ENCODE data around the gene CD151.

Gene CD151

GRCh38 chr11:797296-798092 is 35.3 kb upstream of the CD151 start:
- Histone ChIP-seq H3K4me1 (ENCODE audit: insufficient read depth, poor library complexity, severe bottlenecking) (peaks cover 2% of the 10 kb centered on the region), H3K9me3 (ENCODE audit: severe bottlenecking) (no peaks in the 10 kb centered on the region), H3K4me3 (ENCODE audit: severe bottlenecking) (peak overlapping the region; percentile 69), H3K27me3 (ENCODE audit: insufficient read depth, poor library complexity, severe bottlenecking) (no peaks in the 10 kb centered on the region), H3K27ac (ENCODE audit: poor library complexity, severe bottlenecking) (peak overlapping the region; percentile 70), H3K36me3 (ENCODE audit: low read depth) (peaks cover 18% of the 10 kb centered on the region)
- ATAC-seq (ENCODE audit: low read depth) (peak; percentile 35), DNase-seq (ENCODE audit: low spot score) (no peak)
- no peak for TF ChIP-seq CTCF (IDR thresholded peaks at IDR 0.05; ENCODE audit: poor library complexity, severe bottlenecking)

GRCh38 chr11:798093-798713 is 34.5 kb upstream of the CD151 start, which contains the start of gene SLC25A22:
SLC25A22 (minus strand) TSS chr11:798281; CDS start chr11:795006, 3,275 bp downstream.
- peak; percentile 92 for TF ChIP-seq CTCF (IDR thresholded peaks at IDR 0.05; ENCODE audit: poor library complexity, severe bottlenecking)
- ATAC-seq (ENCODE audit: low read depth) (peak; percentile 46), DNase-seq (ENCODE audit: low spot score) (no peak)
- H3K4me1 ChIP-seq (ENCODE audit: insufficient read depth, poor library complexity, severe bottlenecking): peaks cover 2% of the 10 kb centered on the region
- H3K9me3 ChIP-seq (ENCODE audit: severe bottlenecking): no peaks in the 10 kb centered on the region
- peaks cover 25% of the 10 kb centered on the region for H3K36me3 ChIP-seq (ENCODE audit: low read depth)
- peak within 1 kb of the TSS; percentile 70 for H3K27ac ChIP-seq (ENCODE audit: poor library complexity, severe bottlenecking)
- no peaks in the 10 kb centered on the region for H3K27me3 ChIP-seq (ENCODE audit: insufficient read depth, poor library complexity, severe bottlenecking)
- H3K4me3 ChIP-seq (ENCODE audit: severe bottlenecking): peak within 1 kb of the TSS; percentile 69

GRCh38 chr11:799641-800316 is 33.0 kb upstream of the CD151 start:
- Histone ChIP-seq H3K36me3 (ENCODE audit: low read depth) (peaks cover 20% of the 10 kb centered on the region), H3K4me3 (ENCODE audit: severe bottlenecking) (no peak overlapping the region), H3K27me3 (ENCODE audit: insufficient read depth, poor library complexity, severe bottlenecking) (no peaks in the 10 kb centered on the region), H3K4me1 (ENCODE audit: insufficient read depth, poor library complexity, severe bottlenecking) (peaks cover 6% of the 10 kb centered on the region), H3K27ac (ENCODE audit: poor library complexity, severe bottlenecking) (no peak overlapping the region), H3K9me3 (ENCODE audit: severe bottlenecking) (no peaks in the 10 kb centered on the region)
- no peak for TF ChIP-seq CTCF (IDR thresholded peaks at IDR 0.05; ENCODE audit: poor library complexity, severe bottlenecking)
- DNase-seq (ENCODE audit: low spot score) (no peak), ATAC-seq (ENCODE audit: low read depth) (no peak)

- Histone ChIP-seq H3K27me3 (ENCODE audit: insufficient read depth, poor library complexity, severe bottlenecking) (no peaks in the 10 kb centered on the region), H3K4me1 (ENCODE audit: insufficient read depth, poor library complexity, severe bottlenecking) (peaks cover 6% of the 10 kb centered on the region), H3K27ac (ENCODE audit: poor library complexity, severe bottlenecking) (no peak overlapping the region), H3K9me3 (ENCODE audit: severe bottlenecking) (no peaks in the 10 kb centered on the region), H3K4me3 (ENCODE audit: severe bottlenecking) (no peak overlapping the region), H3K36me3 (ENCODE audit: low read depth) (peaks cover 20% of the 10 kb centered on the region)
- ATAC-seq (ENCODE audit: low read depth) (no peak), DNase-seq (ENCODE audit: low spot score) (no peak)
- no peak for TF ChIP-seq CTCF (IDR thresholded peaks at IDR 0.05; ENCODE audit: poor library complexity, severe bottlenecking)
These were observed 32.3 kb upstream of the CD151 start for GRCh38 chr11:800473-800872.

All from RWPE2 (cell line).